Bronchial epithelial cell (primary cell): ENCODE results near the gene APMAP. TPM values are rescaled to one million over a fixed set of nuclear protein-coding genes. Genes with fewer than 3 reads are reported as not detected.

ENCODE experiments used
- DNase-seq: peaks from one replicate; pipeline ENCODE4 v3.0.0-alpha.2; 2010; ENCODE audit warnings: low read depth
- FAIRE-seq: peaks from 2 replicates; lab custom pipeline; 2011; peaks lifted over from hg19 to GRCh38; lab: Jason Lieb, UNC
- H3K27me3 ChIP-seq: 2 replicates; pipeline ENCODE4 v1.5.1; 2011; ENCODE audit warnings: low read length; ENCODE audit not compliant: control insufficient read depth, insufficient read depth
- H3K36me3 ChIP-seq: 2 replicates; pipeline ENCODE4 v1.5.1; 2011; ENCODE audit warnings: low read length; ENCODE audit not compliant: control insufficient read depth, insufficient read depth
- H3K4me3 ChIP-seq: 2 replicates; pipeline ENCODE4 v1.5.1; 2011; ENCODE audit warnings: mild to moderate bottlenecking, low read depth, low read length, control low read depth
- CTCF ChIP-seq: IDR thresholded peaks from 2 replicates; pipeline ENCODE4 v1.5.1; 2011; ENCODE audit warnings: mild to moderate bottlenecking, moderate library complexity, low read length, control low read depth, inconsistent platforms; ENCODE audit not compliant: insufficient read depth, severe bottlenecking
- total RNA-seq: library from RNA; depleted of rRNA; stranded (reverse); fragments of >200 nt; gene quantifications from 2 replicates; pipeline ENCODE4 v1.2.1, GENCODE V29; 2014

APMAP gene
- total RNA-seq, 1 donor from 2014 or later, result 207 TPM

GRCh38 chr20:24952376-24953208 is 40.0 kb downstream of the APMAP start:
- no peak for DNase-seq

GRCh38 chr20:24951536-24952083 is 40.9 kb downstream of the APMAP start:
- DNase-seq (no peak), FAIRE-seq (no peak)
- no peak overlapping the region for H3K4me3 ChIP-seq
- TF ChIP-seq CTCF, result no peak
- peaks cover 2% of the 10 kb centered on the region for H3K36me3 ChIP-seq
- H3K27me3 ChIP-seq, result no peaks in the 10 kb centered on the region

More at GRCh38 chr20:24952376-24953208, 40.0 kb downstream of the APMAP start:
- H3K4me3 ChIP-seq, result no peak overlapping the region
- H3K27me3 ChIP-seq, result no peaks in the 10 kb centered on the region
- H3K36me3 ChIP-seq, result peaks cover 2% of the 10 kb centered on the region
- FAIRE-seq, result no peak
- no peak for TF ChIP-seq CTCF

GRCh38 chr20:24950836-24951525 is 41.6 kb downstream of the APMAP start:
- no peak for TF ChIP-seq CTCF
- no peak for FAIRE-seq

GRCh38 chr20:24950128-24950835 is 42.3 kb downstream of the APMAP start:
- H3K4me3 ChIP-seq, result no peak overlapping the region
- DNase-seq, result no peak
- no peak for TF ChIP-seq CTCF
- FAIRE-seq, result peak; percentile 28
- H3K36me3 ChIP-seq, result peaks cover 2% of the 10 kb centered on the region
- H3K27me3 ChIP-seq, result no peaks in the 10 kb centered on the region

More at GRCh38 chr20:24950836-24951525, 41.6 kb downstream of the APMAP start:
- H3K36me3 ChIP-seq, result peaks cover 2% of the 10 kb centered on the region
- no peaks in the 10 kb centered on the region for H3K27me3 ChIP-seq
- H3K4me3 ChIP-seq, result no peak overlapping the region
- no peak for DNase-seq

GRCh38 chr20:24949756-24950127 is 42.8 kb downstream of the APMAP start:
- FAIRE-seq (no peak), DNase-seq (no peak)
- no peaks in the 10 kb centered on the region for H3K27me3 ChIP-seq
- no peak overlapping the region for H3K4me3 ChIP-seq
- TF ChIP-seq CTCF, result no peak
- H3K36me3 ChIP-seq, result peaks cover 2% of the 10 kb centered on the region
